Esophagus muscularis mucosa (tissue), 3 donors: ENCODE measurements around the gene DNAJC1.

Source experiments
- POLR2AphosphoS5 ChIP-seq, 2 donors: sonication (generic); formaldehyde crosslinking; IDR thresholded peaks; one replicate each; pipeline ENCODE4 v1.6.1; 2017; ENCODE audit warnings: antibody characterized with exemption in 2 of 2
- TF ChIP-seq, protein P1 (sequence below), 3 experiments: fragments of 200-600 bp in 2 of 3; fragments of 450-650 bp in 1 of 3; sonication (generic) in 2 of 3; IDR thresholded peaks; one replicate each; pipeline ENCODE4 v1.5.1; 2017 to 2019; ENCODE audit warnings: antibody characterized with exemption in 3 of 3, mild to moderate bottlenecking in 2 of 3, moderate library complexity in 1 of 3

GRCh38 chr10:21976280-21976679 lies 27.2 kb downstream of the DNAJC1 start:
- TF ChIP-seq, protein P1, sequence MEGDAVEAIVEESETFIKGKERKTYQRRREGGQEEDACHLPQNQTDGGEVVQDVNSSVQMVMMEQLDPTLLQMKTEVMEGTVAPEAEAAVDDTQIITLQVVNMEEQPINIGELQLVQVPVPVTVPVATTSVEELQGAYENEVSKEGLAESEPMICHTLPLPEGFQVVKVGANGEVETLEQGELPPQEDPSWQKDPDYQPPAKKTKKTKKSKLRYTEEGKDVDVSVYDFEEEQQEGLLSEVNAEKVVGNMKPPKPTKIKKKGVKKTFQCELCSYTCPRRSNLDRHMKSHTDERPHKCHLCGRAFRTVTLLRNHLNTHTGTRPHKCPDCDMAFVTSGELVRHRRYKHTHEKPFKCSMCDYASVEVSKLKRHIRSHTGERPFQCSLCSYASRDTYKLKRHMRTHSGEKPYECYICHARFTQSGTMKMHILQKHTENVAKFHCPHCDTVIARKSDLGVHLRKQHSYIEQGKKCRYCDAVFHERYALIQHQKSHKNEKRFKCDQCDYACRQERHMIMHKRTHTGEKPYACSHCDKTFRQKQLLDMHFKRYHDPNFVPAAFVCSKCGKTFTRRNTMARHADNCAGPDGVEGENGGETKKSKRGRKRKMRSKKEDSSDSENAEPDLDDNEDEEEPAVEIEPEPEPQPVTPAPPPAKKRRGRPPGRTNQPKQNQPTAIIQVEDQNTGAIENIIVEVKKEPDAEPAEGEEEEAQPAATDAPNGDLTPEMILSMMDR (IDR thresholded peaks at IDR 0.05), result no peak
- TF ChIP-seq POLR2AphosphoS5 (IDR thresholded peaks at IDR 0.05), result no peak
